Measurements from ENCODE around the gene MAGI1. TPM values are rescaled to one million over a fixed set of nuclear protein-coding genes. Genes with fewer than 3 reads are reported as not detected.

The MAGI1 gene
- total and polyA plus RNA-seq, 4 donors: 9.9 to 88.1 (median 24.6) TPM

- ATAC-seq (ENCODE audit: insufficient read depth, low FRiP score) (no peak), DNase-seq (no peak)
- Histone ChIP-seq H3K27ac (ENCODE audit: low read depth in 1 of 2, low read length in 1 of 2) (no peak overlapping the region), H3K27me3 (ENCODE audit: control insufficient read depth in 3 of 3, insufficient read depth in 3 of 3, low read length in 2 of 3) (no peaks in the 10 kb centered on the region), H3K4me1 (ENCODE audit: control insufficient read depth in 5 of 5, insufficient read depth in 5 of 5, low read length in 5 of 5) (peaks cover 0 to 41% (median 0%) of the 10 kb centered on the region in 5 donors), H3K36me3 (ENCODE audit: control insufficient read depth in 4 of 4, insufficient read depth in 4 of 4, low read length in 4 of 4) (no peaks in the 10 kb centered on the region), H3K9ac (ENCODE audit: insufficient read depth in 1 of 2, low read length in 2 of 2) (no peak overlapping the region), H3K4me3 (no peak overlapping the region), H3K9me3 (ENCODE audit: control insufficient read depth in 4 of 4, insufficient read depth in 3 of 4, low read length in 3 of 4) (no peaks in the 10 kb centered on the region)
- 93 to 94% methylated on average over 10 of the region's 10 CpGs for WGBS, 2 donors
- no peak for TF ChIP-seq CTCF (IDR thresholded peaks at IDR 0.05; ENCODE audit: control extremely low read depth, extremely low read depth)
Measured at GRCh38 chr3:65559643-65560042, 479.1 kb downstream of the MAGI1 start.

- H3K9ac ChIP-seq (ENCODE audit: insufficient read depth in 1 of 2, low read length in 2 of 2): no peak overlapping the region
- ATAC-seq (ENCODE audit: insufficient read depth, low FRiP score) (no peak), DNase-seq (no peak)
- no peaks in the 10 kb centered on the region for H3K36me3 ChIP-seq (ENCODE audit: control insufficient read depth in 4 of 4, insufficient read depth in 4 of 4, low read length in 4 of 4)
- no peak for TF ChIP-seq CTCF (IDR thresholded peaks at IDR 0.05; ENCODE audit: control extremely low read depth, extremely low read depth)
- H3K4me3 ChIP-seq: no peak overlapping the region
- peaks cover 0 to 34% (median 0%) of the 10 kb centered on the region in 5 donors for H3K4me1 ChIP-seq (ENCODE audit: control insufficient read depth in 5 of 5, insufficient read depth in 5 of 5, low read length in 5 of 5)
- no peak overlapping the region for H3K27ac ChIP-seq (ENCODE audit: low read depth in 1 of 2, low read length in 1 of 2)
- H3K9me3 ChIP-seq (ENCODE audit: control insufficient read depth in 4 of 4, insufficient read depth in 3 of 4, low read length in 3 of 4): no peaks in the 10 kb centered on the region
- 65 to 82% methylated on average over 1 of the region's 1 CpG for WGBS, 2 donors
- H3K27me3 ChIP-seq (ENCODE audit: control insufficient read depth in 3 of 3, insufficient read depth in 3 of 3, low read length in 2 of 3): no peaks in the 10 kb centered on the region
Measured at GRCh38 chr3:65558826-65559225, 479.9 kb downstream of the MAGI1 start.

- WGBS, 2 donors: 83 to 84% methylated on average over 6 of the region's 6 CpGs
- H3K36me3 ChIP-seq (ENCODE audit: control insufficient read depth in 4 of 4, insufficient read depth in 4 of 4, low read length in 4 of 4): no peaks in the 10 kb centered on the region
- peak overlapping the region in 1 of 2 donors; percentile 33 for H3K27ac ChIP-seq (ENCODE audit: low read depth in 1 of 2, low read length in 1 of 2)
- H3K9ac ChIP-seq (ENCODE audit: insufficient read depth in 1 of 2, low read length in 2 of 2): no peak overlapping the region
- DNase-seq: no peak
- no peaks in the 10 kb centered on the region for H3K9me3 ChIP-seq (ENCODE audit: control insufficient read depth in 4 of 4, insufficient read depth in 3 of 4, low read length in 3 of 4)
- H3K4me3 ChIP-seq: no peak overlapping the region
- no peak for ATAC-seq (ENCODE audit: insufficient read depth, low FRiP score)
- no peaks in the 10 kb centered on the region for H3K27me3 ChIP-seq (ENCODE audit: control insufficient read depth in 3 of 3, insufficient read depth in 3 of 3, low read length in 2 of 3)
- H3K4me1 ChIP-seq (ENCODE audit: control insufficient read depth in 5 of 5, insufficient read depth in 5 of 5, low read length in 5 of 5): peaks cover 0 to 31% (median 0%) of the 10 kb centered on the region in 5 donors
- TF ChIP-seq CTCF (IDR thresholded peaks at IDR 0.05; ENCODE audit: control extremely low read depth, extremely low read depth): no peak
Measured at GRCh38 chr3:65557899-65558564, 480.7 kb downstream of the MAGI1 start.

Data from lung (tissue), 12 donors.